ENCODE measurements around the gene RBM47.
"Not testable (repeated sequence)": the region's sequence is repeated elsewhere in the genome, so short reads cannot be mapped to it uniquely, and the experiment has no call there.

Gene RBM47

DNA sequence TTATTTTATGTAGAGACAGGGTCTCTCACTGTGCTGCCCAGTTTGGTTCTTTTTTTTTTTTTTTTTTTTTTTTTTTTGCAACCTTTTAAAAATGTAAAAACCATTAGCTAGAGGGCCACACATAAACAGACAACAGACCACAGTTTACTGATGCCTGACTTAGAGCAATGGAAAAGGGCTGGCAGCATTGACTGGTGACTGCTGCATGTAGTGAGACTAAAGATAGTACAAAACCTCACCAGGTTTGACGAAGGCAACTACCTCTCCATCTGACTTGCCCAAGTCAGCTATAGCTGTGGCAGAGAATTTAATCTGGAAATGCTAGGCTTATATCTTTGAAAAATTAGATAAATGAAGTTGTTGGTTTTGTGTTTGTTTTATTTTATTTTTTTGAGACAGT lies 102.9 kb downstream of the RBM47 start:
- no peak for DNase-seq (ENCODE audit: low read depth)

DNA sequence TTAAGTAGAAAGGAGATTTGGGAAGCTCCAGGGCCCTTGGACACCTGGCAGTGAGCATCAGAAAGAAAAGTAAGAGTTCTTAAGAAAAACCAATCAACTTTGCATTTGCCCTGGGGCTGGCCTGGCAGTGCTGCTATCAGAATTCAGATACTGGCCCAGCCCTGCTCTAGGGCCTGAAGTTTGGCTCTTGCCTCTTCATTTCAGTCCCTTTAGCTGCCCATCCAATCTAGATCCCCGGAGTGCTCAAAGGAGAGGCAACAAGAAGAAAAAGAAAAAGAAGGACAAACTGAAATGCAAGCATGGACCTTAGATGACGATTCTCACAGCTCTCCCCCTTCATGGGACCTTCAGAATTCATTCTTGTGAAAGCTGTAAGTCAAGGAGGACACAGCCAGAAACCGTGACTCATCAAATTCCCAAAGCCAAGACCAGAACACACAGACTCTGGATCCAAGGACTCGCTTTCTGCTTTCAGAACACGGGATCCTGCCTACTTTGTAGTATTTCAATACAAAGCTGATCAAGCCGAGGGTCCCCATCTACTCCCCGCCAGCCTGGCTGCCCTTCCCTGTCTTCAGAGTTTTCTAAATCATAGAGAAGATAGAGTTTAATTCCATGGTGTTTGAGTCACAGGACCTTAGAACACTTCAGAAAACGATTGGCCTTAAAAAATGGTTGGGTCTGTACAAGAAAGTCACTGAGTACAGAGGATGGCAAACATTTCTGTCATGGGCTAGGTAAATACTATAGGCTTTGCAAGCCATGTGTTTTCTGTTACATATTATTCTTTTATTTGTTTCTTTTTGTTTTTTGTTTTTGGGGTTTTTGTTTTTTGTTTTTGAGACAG lies 103.7 kb downstream of the RBM47 start:
- no peak for DNase-seq (ENCODE audit: low read depth)

DNA sequence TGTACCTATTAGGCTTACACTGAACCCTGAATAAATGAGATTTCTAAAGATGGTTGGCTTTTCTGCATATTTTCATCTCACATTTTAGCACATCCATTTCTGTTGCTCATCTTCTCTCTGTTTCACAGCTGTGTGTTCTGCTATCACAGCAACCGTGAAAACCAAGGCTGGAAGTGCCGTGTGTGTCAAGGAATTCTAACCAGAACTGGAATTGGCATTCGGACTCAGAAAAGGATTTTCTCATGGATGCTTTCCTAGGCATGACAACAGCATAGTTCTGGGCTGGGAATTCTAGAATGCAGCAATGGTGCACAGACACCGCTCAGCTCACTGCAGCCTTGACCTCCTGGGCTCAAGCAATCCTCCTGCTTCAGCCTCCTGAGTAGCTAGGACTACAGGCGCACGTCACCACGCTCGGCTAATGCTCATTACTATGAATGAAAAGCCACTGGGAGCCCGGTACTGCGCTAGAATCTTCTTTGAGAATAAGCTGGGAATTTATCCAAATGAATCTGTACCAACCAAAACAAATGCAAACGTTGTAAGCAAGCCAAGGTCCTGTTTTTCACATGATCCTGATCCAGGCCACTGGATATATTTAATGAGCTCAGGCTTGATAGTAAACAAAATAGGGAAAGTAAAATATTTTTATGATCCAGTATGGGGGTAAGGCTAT lies 105.2 kb downstream of the RBM47 start:
- no peak for DNase-seq (ENCODE audit: low read depth)

DNA sequence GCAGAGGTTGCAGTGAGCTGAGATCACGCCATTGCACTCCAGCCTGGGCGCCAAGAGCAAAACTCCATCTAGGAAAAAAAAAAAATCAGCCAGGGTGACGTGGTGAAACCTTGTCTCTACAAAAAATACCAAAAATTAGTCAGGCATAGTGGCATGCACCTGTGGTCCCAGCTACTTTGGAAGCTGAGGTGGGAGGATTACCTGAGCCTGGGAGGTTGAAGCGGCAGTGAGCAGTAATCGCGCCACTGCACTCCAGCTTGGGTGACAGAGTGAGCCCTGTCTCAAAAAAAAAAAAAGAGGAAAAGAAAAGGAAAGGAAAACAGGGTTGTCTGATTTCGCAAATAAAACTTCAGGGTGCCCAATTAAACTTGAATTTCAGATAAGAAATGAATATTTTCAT lies 106.1 kb downstream of the RBM47 start:
- DNase-seq (ENCODE audit: low read depth), result no peak

DNA sequence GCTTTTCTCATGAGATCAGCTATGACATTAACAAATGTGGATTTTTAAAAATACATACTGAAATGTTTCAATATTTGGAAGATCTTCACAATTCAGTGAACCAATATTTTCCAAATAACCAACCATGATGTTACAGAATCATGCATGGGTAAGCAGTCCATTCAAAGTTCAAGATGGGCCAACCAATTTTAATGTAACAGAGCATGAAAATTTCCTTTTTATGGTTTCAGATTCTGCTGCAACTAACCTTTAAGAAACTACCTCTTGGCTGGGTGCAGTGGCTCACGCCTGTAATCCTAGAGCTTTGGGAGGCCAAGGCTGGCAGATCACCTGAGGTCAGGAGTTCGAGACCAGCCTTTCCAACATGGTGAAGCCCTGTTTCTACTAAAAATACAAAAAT lies 107.7 kb downstream of the RBM47 start:
- DNase-seq (ENCODE audit: low read depth), result no peak

DNA sequence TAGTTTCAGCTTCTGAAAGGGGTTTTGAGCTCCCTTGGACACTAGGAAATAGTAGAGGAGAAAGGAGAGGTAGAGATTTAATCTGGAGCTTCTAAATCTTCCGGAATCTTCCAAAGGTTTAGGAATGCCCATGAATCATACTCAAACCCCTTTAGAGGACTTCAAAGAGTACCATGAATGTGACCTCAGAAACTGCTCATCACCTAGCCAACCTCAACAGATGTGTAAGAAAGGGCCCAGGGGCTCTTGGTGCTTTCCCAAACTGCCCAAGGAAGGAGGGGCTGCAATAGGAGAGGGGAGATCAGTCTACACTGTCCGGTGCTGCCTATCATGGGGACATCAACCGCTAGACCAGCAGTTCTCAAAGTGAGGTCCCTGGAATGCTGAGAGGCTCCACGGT lies 109.1 kb downstream of the RBM47 start:
- DNase-seq (ENCODE audit: low read depth), result no peak

DNA sequence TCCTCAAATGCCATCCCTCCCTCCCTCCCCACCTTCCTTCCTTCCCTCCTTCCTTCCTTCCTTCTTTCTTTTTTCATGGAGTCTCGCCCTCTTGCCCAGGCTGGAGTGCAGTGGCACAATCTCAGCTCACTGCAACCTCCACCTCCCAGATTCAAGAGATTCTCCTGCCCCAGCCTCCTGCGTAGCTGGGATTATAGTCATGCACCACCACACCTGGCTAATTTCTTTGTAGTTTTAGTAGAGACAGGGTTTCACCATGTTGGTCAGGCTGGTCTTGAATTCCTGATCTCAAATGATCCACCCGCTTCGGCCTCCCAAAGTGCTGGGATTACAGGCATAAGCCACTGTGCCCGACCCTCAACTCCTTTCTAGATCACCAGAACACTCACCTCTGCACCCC lies 112.6 kb downstream of the RBM47 start:
- DNase-seq (ENCODE audit: low read depth), result not testable (repeated sequence)

DNA sequence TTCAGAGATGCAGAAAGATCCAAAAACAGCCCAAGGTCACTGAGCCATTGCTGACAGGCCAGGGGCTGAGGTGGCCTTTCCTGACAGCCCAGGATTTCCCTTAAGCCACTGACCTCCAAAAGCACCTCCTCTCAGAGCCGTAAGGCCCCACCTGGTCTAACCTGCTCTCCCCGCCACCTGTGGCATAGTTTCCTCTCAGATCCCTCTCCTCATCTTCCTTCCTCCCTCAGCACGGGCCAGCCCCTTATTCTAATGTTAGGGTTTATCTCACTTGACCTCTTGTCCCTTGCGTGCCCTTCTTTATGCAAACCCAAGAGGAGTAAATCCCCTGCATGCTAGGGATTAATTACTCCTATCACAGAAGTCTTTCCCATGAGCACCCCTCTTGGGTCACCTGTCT lies 113.0 kb downstream of the RBM47 start:
- no peak for DNase-seq (ENCODE audit: low read depth)

DNA sequence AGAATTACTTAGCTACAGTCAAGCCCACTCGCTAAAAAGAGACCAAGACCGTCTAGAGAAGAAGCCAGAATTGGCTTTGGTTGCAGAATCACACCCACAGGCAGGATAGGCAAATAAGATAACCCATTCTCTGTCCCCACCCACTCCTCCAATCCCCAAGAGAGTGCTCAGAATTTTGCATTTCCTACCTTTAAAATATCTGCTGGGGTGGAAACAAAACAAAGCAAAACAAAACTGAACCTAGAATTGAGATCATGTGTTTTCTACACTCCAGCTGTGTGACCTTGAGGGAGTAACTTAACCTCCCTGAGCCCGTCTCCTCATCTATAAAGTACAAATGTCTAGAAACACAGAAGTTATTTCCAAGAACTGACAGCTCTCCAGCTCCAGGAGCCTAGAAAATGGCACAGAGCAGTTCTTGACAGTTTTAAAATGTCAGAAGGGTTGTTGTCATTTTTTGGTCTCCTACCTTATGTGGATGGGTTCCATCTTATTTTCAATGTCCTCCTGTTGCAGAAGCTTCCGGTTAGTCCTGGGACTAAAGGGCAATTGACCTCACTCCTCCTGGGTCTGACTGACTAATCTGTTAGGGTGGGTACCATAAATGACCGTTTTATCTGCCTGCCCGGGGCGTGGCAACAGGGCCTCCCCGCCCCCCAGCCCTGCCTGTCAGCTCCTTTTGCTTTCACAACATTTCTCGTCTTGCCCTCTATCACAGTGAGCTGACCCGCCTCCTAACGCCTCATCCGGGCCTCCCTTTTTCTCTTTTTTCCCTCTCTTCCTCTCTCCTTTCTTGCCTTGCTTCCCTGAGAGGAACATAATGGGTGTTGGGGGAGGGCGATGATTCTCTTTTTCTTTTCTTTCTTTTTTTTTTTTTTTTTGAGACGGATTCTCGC lies 114.0 kb downstream of the RBM47 start:
- DNase-seq (ENCODE audit: low read depth), result no peak

DNA sequence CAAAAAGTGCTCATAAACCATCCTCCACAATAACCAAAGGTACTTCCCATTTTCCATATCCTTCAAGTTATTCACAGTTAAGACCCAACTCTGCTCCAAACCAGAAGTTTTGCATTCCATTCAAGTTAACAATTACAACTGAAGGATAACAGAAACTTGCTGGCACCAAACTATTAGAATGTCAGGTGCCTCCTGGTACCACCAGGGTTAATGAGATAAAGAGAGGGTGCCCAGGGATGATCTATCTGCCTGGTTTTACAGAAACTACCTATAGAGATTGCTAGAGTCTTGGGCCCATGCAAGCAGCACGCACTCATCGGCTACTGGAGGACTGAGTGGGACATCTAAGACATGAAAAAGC lies 114.6 kb downstream of the RBM47 start:
- no peak for DNase-seq (ENCODE audit: low read depth)

DNA sequence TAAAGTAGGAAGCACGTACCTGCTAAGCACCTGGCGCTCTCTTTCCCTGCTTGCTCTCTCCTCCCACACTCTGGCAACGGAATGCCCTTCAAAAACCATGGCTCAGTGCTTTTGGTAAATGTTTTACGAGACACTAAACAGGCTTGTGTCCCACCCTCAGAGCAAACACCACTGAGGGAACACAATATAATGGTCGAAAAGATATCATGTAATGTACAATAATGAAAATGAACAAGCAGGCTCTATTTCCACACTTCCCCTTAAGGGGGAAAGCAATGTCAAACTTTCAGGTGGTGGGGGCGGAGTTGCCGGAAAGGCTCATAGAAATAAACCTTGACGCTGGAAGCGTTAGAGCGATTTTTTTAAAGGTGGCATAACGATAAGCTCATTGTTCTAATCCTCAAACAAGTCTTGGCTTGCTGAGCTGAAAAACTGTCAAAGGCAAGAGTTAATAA lies 115.1 kb downstream of the RBM47 start:
- no peak for DNase-seq (ENCODE audit: low read depth)

DNA sequence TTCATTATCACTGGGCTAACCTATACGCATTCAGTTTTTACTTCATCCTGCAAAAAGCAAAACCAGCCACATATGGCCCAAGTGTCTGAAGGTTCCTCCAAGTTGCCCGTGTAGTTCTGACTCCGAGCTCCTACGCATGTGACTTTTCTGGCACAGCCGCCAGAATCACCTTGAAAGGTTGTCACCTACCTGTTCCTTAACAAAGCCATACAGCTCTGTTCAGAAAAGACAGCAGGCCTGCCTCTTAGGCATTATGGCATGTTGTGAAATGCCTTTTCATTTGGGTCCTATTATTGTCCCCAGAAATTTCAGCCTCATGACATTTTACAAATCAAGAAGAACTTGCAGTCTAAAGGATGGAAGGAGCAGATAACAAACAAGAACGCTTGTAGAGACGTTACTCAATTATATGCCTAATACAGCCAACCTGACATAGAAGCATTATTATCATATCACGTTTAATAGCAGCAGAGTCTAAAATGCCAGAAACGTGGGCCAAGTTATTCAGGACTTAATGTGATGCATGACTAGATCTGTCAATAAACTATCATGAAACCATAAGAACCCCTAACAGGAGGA lies 118.5 kb downstream of the RBM47 start:
- no peak for DNase-seq (ENCODE audit: low read depth)

DNA sequence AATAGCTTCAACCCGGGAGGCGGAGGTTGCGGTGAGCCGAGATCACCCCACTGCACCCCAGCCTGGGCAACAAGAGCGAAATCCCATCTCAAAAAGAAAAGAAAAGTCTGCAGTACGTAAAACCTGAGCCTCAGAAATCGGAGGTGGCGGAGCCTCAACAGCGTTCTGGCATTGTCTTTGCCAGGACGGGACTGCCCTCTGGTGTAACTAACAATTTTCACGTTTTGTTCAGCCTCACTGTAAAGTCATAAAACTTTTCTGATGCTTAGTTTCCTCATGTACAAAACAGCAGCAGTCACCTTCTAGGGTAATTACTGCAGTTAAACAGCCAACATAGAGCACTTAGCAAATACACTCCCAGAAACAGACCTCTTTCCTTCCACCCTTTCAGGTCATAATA lies 121.7 kb downstream of the RBM47 start:
- DNase-seq (ENCODE audit: low read depth), result no peak

DNA sequence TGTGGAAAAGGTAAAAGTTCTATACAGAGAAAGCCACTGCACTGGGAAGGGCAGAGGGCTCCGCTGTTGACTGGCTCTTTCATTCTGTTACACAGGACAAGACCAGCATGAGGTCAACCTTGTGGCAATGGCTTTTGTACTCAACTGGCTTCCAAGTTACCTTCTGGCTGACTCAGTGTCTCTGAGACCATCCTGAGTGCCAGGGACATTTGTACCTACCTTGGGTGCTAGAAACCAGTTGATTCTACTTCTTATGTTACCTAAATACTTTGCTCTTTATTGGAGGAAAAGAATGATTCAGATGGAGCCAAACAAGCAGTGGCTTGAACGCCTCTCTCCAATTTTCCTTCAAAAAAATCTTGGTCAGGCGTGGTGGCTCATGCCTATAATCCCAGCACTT lies 123.2 kb downstream of the RBM47 start:
- DNase-seq (ENCODE audit: low read depth), result no peak

DNA sequence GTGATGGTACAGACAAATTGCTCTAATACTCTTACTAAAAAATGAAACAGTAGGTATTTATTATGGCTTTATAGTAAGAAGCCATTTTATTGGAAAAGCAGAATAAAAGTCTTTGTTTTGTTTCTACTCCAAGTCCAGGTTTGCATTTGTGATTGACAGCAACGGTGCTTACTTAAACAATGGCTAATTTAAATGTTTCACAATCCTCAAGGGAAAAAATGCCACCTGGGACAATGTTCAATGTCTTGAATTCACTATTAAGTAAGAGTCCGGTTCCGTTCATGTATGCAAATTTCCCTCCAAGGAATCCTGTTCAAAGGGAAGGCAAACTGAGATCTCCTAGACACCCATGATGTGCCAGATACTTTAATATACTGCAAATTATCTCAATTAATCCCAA lies 123.6 kb downstream of the RBM47 start:
- DNase-seq (ENCODE audit: low read depth), result no peak

DNA sequence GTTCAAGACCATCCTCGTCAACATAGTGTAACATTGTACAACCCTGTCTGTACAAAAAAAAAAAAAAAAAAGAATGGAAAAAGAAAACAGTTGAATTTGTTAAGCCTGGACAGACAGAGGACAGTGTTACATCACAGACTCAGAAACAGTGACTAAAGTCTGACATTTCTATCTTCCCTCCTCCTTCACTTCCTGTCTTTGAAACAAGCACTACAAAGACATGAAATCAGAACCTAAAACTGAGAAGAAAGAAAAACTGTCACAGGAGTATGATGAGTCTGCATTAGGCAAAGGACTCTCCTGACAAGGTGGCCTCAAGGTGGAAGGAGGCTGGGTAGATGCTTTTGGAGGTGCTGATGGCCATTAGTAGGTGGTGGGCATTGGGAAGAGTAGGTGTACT lies 126.7 kb downstream of the RBM47 start:
- DNase-seq (ENCODE audit: low read depth), result no peak

DNA sequence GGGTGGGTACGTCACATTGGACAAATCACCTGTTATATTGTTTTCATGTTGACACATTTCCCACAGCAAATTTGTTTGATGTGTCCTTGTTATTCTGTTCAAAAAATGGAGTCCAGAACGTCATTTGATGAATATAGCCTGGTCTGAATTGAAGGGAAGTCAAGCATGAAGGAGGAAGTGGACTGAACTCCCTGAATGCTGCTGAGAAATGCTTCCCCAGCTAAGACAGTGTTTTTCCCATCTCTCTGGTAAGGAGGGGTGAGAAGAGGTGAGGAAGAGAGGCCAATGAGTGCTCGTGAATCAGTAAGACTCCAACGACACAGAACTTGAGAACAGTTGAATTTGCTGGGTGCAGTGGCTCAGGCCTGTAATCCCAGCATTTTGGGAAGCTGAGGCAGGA lies 127.4 kb downstream of the RBM47 start:
- DNase-seq (ENCODE audit: low read depth), result no peak

DNA sequence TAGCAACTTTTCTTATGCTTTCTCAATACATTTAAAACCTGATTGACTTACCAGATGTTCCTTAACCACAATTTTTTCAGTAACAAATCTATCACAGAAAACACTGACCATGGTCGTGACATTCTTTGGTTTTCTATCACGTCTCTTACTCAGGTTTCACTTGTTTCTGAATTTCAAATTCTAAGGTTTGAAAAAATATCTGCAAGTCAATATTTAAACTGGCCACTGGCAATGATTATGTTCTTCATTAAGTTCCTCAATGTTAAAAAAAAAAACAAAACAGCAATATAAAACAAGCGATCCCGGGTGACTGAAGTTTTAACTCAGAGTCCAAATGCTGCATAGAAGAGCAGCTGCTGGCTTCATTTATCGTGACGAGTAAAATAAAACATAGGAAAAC lies 128.9 kb downstream of the RBM47 start:
- no peak for DNase-seq (ENCODE audit: low read depth)

DNA sequence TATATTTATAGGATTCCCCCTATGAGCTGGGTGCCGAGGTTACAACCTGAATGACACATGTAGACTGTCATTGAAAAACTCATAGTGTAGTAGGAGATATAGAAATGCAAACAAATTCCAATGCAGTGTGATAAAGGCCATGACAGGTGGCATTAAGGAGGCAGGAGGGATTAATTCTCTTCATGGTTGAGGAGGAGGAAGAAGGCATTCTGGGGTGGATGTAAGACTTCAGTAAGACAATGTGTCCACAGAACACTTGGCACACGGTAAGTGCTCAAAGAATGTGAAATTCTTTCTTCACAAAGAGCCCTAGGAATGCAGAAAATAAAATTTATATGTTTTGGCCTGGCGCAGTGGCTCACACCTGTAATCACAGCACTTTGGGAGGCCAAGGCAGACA lies 136.5 kb downstream of the RBM47 start:
- no peak for DNase-seq (ENCODE audit: low read depth)

DNA sequence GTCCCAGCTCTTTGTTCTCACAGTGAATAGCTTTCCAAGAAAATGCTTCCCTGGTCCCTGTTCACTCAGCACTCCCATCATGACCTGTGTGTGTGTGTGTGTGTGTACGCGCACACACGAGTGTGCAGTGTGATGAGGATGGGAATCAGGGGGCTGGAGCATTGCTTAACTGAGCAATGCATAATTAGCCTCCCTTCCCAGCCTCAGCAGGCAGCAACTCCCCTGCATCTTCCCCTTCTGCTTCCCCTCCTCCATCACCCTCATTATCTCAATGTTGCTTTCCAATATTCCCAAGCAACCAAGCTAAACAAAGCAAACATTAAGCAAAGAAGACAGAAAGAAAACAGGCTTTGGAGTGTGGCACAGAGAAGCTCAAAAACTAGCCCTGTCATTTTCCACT lies 137.0 kb downstream of the RBM47 start:
- no peak for DNase-seq (ENCODE audit: low read depth)

DNA sequence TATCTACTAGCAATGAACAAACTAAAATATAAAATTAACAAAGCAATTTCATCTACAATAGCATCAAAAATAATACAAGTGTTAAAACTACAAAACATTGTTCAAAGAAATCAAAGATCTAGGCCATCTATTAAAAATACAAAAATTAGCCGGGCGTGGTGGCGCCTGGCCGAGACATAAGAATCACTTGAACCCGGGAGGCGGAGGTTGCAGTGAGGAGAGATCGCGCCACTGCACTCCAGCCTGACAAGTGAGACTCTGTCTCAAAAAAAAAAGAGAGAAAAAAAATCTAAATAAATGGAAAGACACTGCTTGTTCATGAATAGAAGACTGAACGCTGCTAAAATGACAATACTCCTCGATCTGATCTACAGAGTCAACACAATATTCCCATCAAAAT lies 139.2 kb downstream of the RBM47 start:
- DNase-seq (ENCODE audit: low read depth), result no peak

DNA sequence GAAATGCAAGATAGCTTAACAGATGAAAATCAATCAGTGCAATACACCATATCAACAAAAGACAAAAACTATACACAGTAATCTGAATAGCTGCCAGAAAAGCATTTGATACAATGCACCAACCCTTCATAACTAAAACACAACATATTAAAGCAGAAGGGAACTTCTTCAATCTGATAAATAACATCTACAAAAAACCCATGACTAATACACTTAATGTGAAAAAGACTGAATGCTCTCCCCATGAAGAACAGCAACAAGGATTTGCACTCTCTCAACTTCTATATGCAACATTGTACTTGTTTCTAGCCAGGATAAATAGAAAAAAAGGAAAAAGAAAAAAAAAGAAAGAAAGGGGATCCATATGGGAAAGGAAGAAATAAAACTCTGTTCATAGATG lies 139.7 kb downstream of the RBM47 start:
- DNase-seq (ENCODE audit: low read depth), result no peak

Measured in T follicular helper cell (primary cell).